ENCODE measurements around the gene BAIAP2. TPM values are rescaled to one million over a fixed set of nuclear protein-coding genes. Genes with fewer than 3 reads are reported as not detected.

BAIAP2 gene
- total RNA-seq, 2 donors from 2014 or later: 8.0 to 11.5 TPM

DNA sequence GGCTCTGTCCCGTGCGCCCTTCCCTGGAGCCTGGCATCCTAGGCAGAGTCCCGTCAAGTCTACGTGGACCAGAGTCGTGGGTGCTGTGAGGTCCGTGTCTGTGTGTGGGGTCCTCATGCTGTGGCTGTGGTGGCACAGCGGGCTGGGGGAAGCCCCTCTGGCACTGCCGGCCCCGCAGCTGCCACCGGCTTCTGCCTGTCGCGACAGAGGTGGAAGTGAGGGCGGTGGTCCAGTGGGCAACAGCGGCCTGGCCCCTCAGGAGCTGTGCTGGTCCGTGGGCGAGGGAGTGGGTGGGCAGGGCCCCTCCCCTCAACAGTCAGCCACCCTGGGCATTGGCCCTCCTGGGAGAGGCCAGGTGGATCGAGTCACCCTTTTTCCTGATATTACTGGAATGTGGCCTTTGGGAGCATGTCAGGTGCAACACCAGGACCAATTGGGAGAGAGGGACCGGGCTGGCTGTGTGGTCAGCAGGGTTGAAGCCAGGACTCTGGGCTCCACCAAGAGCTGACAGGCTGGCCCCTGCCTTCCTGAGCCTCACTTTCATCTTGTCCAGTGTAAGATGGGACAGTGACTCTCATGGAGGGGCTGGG is 11.9 kb downstream of the BAIAP2 start:
- WGBS, 2 donors: 79% methylated on average over 15 of the region's 18 CpGs; no CpG with 5 or more reads in 1 of the 2 donors
- DNase-seq: no peak
- Histone ChIP-seq H3K4me3 (no peak overlapping the region), H3K4me1 (peaks cover 31% of the 10 kb centered on the region), H3K9me3 (no peaks in the 10 kb centered on the region), H3K27ac (peak overlapping the region in 1 of 4 donors; percentile 0), H3K27me3 (no peaks in the 10 kb centered on the region), H3K36me3 (replicated peaks in 1 of 2; ENCODE audit: insufficient read depth in 1 of 2, low read depth in 2 of 2) (no peaks in the 10 kb centered on the region)
- intact Hi-C loops (cut with DNase I): no loop called here
- no peak for ATAC-seq
- TF ChIP-seq, protein P1, sequence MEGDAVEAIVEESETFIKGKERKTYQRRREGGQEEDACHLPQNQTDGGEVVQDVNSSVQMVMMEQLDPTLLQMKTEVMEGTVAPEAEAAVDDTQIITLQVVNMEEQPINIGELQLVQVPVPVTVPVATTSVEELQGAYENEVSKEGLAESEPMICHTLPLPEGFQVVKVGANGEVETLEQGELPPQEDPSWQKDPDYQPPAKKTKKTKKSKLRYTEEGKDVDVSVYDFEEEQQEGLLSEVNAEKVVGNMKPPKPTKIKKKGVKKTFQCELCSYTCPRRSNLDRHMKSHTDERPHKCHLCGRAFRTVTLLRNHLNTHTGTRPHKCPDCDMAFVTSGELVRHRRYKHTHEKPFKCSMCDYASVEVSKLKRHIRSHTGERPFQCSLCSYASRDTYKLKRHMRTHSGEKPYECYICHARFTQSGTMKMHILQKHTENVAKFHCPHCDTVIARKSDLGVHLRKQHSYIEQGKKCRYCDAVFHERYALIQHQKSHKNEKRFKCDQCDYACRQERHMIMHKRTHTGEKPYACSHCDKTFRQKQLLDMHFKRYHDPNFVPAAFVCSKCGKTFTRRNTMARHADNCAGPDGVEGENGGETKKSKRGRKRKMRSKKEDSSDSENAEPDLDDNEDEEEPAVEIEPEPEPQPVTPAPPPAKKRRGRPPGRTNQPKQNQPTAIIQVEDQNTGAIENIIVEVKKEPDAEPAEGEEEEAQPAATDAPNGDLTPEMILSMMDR (IDR thresholded peaks at IDR 0.05): no peak
- no peak for TF ChIP-seq POLR2A (IDR thresholded peaks at IDR 0.05)

DNA sequence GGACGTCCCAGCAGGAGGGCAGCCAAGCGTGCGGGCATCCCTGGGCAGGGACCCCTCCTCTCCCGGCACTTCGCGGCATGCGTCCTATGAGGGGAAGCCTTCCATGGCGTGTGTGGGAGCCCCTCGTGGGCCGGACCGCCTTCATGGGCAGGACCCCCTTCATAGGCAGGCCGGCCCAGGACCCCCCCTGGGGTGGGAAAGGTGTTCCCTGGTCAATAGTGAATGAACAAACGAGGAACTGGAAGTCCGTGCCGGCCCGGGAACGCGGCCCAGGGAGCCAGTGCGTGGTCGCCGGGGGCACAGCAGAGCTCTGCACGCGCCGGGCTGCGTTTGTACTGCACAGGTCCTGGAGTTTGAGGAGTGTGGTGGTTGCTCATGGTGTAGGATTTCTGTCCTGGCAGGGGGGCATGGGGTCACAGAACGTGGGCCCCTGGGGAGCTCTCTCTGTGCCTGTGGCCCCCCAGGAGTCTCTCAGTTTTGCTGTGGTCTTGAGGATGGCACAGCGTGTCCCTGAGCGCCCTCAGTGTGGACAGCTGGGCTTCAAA is 13.9 kb downstream of the BAIAP2 start:
- intact Hi-C loops (cut with DNase I): no loop called here
- Histone ChIP-seq H3K9me3 (no peaks in the 10 kb centered on the region), H3K36me3 (replicated peaks in 1 of 2; ENCODE audit: insufficient read depth in 1 of 2, low read depth in 2 of 2) (no peaks in the 10 kb centered on the region), H3K27me3 (no peaks in the 10 kb centered on the region), H3K4me3 (no peak overlapping the region), H3K4me1 (peaks cover 25% of the 10 kb centered on the region), H3K27ac (peak overlapping the region in 2 of 4 donors; percentile 9 to 83)
- 73 to 87% methylated on average over 2 to 28 of the region's 28 CpGs for WGBS, 2 donors
- TF ChIP-seq POLR2A (IDR thresholded peaks at IDR 0.05): no peak
- TF ChIP-seq, protein P1 (IDR thresholded peaks at IDR 0.05): no peak
- no peak for DNase-seq
- no peak for ATAC-seq

DNA sequence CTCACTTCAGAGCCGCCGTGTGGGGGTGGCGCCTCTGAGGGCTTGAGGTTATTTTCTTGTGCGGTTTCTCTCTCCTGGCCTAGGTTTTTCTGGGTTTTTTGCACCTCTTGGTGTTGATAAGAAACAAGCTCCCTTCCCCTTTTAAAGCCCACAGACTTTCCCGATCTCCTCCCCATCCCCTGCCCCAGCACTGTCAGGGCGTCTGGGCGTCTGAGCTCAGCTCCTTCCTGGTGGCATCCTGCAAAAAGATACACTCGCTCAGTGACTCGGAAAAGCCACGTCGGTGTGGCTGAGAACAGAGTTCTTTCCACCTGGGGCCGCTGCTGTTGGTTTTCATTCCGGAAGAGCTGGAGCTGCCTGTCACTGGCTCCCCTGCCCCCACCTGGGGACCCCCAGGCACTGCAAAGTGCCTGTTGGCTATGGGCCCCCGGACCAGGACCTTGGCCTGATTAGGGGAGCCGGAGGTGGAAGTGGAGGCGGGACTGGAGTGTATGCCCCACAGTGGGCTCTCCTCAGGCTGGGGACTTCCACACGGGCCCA is 14.5 kb downstream of the BAIAP2 start:
- H3K36me3 ChIP-seq (replicated peaks in 1 of 2; ENCODE audit: insufficient read depth in 1 of 2, low read depth in 2 of 2): no peaks in the 10 kb centered on the region
- no peak for ATAC-seq
- no peak overlapping the region for H3K4me3 ChIP-seq
- no peak for DNase-seq
- intact Hi-C loops (cut with DNase I): no loop called here
- TF ChIP-seq, protein P1 (IDR thresholded peaks at IDR 0.05): no peak
- no peak for TF ChIP-seq POLR2A (IDR thresholded peaks at IDR 0.05)
- WGBS, 2 donors: 59 to 81% methylated on average over 13 to 17 of the region's 17 CpGs
- H3K27ac ChIP-seq: peak overlapping the region in 3 of 4 donors; percentile 30 to 83 (median 76)
- H3K27me3 ChIP-seq: no peaks in the 10 kb centered on the region
- no peaks in the 10 kb centered on the region for H3K9me3 ChIP-seq
- peaks cover 20% of the 10 kb centered on the region for H3K4me1 ChIP-seq

DNA sequence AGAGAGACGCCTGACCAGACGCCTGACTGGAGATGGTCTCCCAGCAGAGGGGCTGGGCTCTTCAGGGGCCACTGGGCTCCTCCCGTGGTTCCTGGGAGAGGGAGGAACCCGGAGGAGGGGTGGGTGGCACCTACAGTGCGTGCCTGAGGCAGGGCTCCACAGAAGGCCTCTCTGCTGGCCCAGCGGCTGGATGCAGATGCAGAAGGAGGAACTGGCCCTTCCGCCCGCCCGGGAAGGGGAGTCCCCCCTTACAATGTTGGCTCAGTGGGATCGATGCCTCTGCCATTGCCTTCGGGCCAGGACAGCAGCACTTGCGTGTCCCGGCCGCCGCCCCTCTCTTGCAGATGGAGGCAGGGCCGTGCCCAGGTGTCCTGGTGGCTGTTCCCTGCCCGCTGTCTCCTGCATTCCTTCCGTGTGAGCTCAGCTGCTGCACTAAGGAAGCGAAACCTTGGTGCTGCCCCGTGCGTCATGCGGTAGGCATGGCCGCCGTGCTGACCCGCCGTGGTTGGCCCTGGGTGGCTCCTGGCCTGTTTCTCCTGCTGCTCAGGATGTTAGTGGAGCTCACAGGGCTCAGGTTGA is 15.1 kb downstream of the BAIAP2 start:
- ATAC-seq: peak; percentile 74
- DNase-seq: peak; percentile 39 to 73 (median 61)

More for the DNA sequence above, 15.1 kb downstream of the BAIAP2 start:
- H3K9me3 ChIP-seq: no peaks in the 10 kb centered on the region
- TF ChIP-seq POLR2A (IDR thresholded peaks at IDR 0.05): peak; percentile 23 to 58 (median 57)
- TF ChIP-seq, protein P1 (IDR thresholded peaks at IDR 0.05): no peak
- no peak overlapping the region for H3K4me3 ChIP-seq
- 74% methylated on average over 26 of the region's 26 CpGs; no CpG with 5 or more reads in 1 of the 2 donors for WGBS, 2 donors
- no peaks in the 10 kb centered on the region for H3K27me3 ChIP-seq
- peak overlapping the region in 3 of 4 donors; percentile 30 to 83 (median 76) for H3K27ac ChIP-seq
- intact Hi-C loops (cut with DNase I): no loop called here
- peaks cover 15% of the 10 kb centered on the region for H3K4me1 ChIP-seq
- H3K36me3 ChIP-seq (replicated peaks in 1 of 2; ENCODE audit: insufficient read depth in 1 of 2, low read depth in 2 of 2): no peaks in the 10 kb centered on the region
